ENCODE results near the gene LAPTM4A.

Gene LAPTM4A

DNA sequence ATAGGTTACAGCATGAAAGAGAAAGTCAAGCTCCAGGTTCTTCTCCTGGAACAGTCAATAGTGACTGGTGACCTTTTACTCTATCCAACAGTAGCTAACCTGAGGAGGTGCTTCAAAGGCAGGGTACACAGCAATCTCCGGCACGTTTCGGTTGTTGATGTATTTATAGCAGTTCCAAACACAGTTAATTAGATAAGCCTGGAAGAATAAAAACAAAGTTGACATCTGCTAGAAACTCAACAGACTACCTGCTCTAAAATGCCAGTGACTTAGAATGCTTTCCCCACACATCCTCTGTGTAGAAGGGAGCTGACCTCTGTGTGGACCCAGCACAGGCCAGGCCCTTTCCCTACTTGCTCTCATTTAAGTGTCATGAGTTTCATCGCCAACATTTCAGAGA is 17.2 kb downstream of the LAPTM4A start:
- H3K4me1 ChIP-seq, result no peaks in the 10 kb centered on the region; the same call in 1 of the 2 replicates
- H3K27me3 ChIP-seq (ENCODE audit: low read depth), result no peaks in the 10 kb centered on the region
- peaks cover 44% of the 10 kb centered on the region for H3K36me3 ChIP-seq (replicated peaks)
- no peak for DNase-seq (ENCODE audit: low spot score in 2 of 2)
- in situ Hi-C loops (cut with MboI; ENCODE audit: low sequenced_read_pairs), result no loop called here
- H3K9me3 ChIP-seq, result no peaks in the 10 kb centered on the region
- H3K4me3 ChIP-seq, result no peak overlapping the region

DNA sequence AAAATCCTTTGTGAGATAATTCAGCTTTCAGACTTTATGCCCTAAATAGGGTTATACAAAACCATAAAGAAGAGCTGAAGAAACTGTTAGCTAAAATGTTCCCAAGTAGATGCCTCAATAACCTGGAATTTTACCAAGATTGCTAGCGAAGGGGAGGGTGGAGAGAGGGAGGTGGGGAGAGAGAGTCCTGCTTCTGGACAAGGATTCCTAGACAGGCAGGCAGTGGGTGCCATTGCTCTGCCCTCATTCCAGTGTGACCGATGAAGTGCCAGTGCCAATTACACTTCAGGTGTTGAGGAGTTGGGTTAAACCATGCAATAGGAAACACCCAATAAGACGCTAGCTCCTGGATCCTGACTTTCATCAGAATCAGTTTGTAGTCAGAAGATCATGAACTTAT is 18.1 kb downstream of the LAPTM4A start:
- H3K36me3 ChIP-seq (replicated peaks), result peaks cover 40% of the 10 kb centered on the region
- in situ Hi-C loops (cut with MboI; ENCODE audit: low sequenced_read_pairs), result no loop called here
- no peaks in the 10 kb centered on the region for H3K27me3 ChIP-seq (ENCODE audit: low read depth)
- DNase-seq (ENCODE audit: low spot score in 2 of 2), result no peak
- H3K9me3 ChIP-seq, result no peaks in the 10 kb centered on the region
- no peaks in the 10 kb centered on the region; the same call in 1 of the 2 replicates for H3K4me1 ChIP-seq
- no peak overlapping the region for H3K4me3 ChIP-seq

DNA sequence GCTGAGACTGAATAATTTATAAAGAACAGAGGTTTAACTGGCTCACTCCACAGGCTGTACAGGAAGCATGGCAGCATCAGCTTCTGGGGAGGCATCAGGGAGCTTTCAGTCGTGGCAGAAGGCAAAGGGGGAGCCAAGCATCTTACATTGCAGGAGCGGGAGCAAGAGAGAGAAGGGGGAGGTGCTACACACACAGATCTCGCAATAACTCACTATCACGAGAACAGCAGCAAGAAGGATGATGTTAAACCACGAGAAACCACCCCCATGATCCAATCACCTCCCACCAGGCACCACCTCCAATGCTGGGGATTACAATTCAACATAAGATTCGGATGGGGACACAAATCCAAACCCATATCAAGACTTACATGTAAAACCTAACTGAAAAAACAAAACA is 21.2 kb downstream of the LAPTM4A start:
- Histone ChIP-seq H3K4me3 (no peak overlapping the region), H3K36me3 (replicated peaks) (peaks cover 26% of the 10 kb centered on the region), H3K27me3 (ENCODE audit: low read depth) (no peaks in the 10 kb centered on the region), H3K4me1 (no peaks in the 10 kb centered on the region; the same call in 1 of the 2 replicates), H3K9me3 (no peaks in the 10 kb centered on the region)
- DNase-seq (ENCODE audit: low spot score in 2 of 2), result no peak
- in situ Hi-C loops (cut with MboI; ENCODE audit: low sequenced_read_pairs), result no loop called here

DNA sequence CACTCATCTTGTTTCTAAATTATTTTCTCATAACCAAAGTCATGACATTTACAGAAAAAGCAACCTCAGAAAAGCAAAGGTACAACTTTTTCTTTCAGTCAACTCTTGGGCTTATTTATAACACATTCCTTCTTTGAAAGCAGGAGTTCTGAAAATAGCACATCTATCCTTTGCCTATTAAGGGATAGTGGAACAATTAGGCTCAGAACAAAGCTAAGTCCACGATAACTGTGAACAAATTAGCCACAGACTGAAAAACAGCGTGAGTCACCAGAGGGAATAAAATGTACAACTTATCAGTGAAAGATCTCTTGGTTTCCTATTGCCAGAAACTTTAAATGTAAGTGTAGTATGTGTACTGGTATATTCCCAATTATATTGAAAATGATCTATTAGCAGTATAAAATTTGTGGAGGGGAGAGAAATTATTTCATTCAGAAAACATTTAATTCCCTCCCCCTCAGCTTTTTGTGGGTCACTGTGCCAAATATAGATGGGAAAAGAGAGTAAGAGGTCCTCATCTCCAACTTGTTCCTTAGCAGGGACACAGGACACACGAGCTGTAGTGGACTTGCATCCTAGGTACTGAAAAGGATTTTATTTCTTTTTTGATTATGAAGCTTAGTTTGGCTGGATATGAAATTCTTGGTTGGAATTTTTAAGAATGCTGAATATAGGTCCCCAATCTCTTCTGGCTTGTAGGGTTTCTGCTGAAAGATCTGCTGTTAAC is 23.6 kb downstream of the LAPTM4A start:
- no peak for DNase-seq (ENCODE audit: low spot score in 2 of 2)
- peaks cover 11% of the 10 kb centered on the region for H3K36me3 ChIP-seq (replicated peaks)
- in situ Hi-C loops (cut with MboI; ENCODE audit: low sequenced_read_pairs), result no loop called here

DNA sequence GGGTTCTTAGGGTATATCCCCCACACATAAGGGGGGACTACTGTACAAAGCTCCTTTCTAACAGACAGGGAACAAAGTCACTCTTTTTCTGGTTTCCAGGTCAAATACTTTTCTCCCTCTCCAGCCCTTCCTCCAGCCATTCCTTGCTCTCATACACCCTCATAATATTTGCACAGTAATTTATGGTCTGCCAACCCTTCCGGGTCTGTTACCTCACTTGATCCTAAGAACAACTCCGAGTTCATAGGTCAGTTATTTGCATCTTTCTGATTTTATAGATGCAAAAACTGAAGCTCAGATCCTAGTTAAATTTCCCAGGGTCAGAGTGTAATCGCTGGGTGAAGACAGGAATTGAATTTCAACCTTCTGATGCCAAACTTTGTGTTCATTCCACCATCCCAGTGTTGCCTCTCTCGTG is 24.2 kb downstream of the LAPTM4A start:
- Histone ChIP-seq H3K36me3 (replicated peaks) (peaks cover 5% of the 10 kb centered on the region), H3K4me3 (no peak overlapping the region), H3K9me3 (no peaks in the 10 kb centered on the region), H3K4me1 (no peaks in the 10 kb centered on the region), H3K27me3 (ENCODE audit: low read depth) (no peaks in the 10 kb centered on the region)
- in situ Hi-C loops (cut with MboI; ENCODE audit: low sequenced_read_pairs), result no loop called here
- no peak for DNase-seq (ENCODE audit: low spot score in 2 of 2)

More for the DNA sequence above, 23.6 kb downstream of the LAPTM4A start:
- Histone ChIP-seq H3K4me1 (no peaks in the 10 kb centered on the region; the same call in 1 of the 2 replicates), H3K9me3 (no peaks in the 10 kb centered on the region), H3K4me3 (no peak overlapping the region), H3K27me3 (ENCODE audit: low read depth) (no peaks in the 10 kb centered on the region)

DNA sequence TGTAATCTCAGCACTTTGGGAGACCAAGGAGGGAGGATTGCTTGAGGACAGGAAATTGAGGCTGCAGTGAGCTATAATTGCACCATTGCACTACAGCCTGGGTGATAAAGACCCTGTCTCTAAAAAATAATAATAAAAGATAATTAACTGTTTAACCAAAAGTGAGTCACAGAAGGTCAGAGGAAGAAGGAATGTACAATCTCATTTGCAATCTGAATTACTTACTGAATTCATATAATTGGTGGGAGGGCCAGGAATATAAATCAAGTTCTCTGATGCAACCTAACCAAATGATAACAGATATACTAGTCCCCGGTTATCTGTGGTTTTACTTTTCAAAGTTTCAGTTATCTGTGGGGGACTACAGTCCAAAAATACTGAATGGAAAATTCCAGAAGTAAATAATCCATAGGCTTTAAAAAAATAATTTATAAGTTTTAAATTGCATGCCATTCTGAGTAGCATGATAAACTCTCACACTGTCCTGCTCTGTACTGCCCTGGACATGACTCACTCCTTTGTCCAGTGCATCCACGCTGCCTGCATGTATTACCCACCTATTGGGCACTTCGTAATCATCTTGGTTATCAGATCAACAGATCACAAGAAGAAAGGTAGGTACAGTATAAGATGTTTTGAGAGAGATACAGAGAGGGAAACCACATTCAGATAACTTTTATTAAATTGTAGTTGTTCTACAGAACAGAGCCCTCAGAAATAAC is 26.2 kb downstream of the LAPTM4A start:
- in situ Hi-C loops (cut with MboI; ENCODE audit: low sequenced_read_pairs), result no loop called here
- Histone ChIP-seq H3K27me3 (ENCODE audit: low read depth) (no peaks in the 10 kb centered on the region), H3K36me3 (replicated peaks) (peaks cover under 1% of the 10 kb centered on the region; the same call in 1 of the 2 replicates), H3K4me1 (no peaks in the 10 kb centered on the region), H3K9me3 (no peaks in the 10 kb centered on the region; the same call in 1 of the 2 replicates), H3K4me3 (no peak overlapping the region)
- DNase-seq (ENCODE audit: low spot score in 2 of 2), result no peak

DNA sequence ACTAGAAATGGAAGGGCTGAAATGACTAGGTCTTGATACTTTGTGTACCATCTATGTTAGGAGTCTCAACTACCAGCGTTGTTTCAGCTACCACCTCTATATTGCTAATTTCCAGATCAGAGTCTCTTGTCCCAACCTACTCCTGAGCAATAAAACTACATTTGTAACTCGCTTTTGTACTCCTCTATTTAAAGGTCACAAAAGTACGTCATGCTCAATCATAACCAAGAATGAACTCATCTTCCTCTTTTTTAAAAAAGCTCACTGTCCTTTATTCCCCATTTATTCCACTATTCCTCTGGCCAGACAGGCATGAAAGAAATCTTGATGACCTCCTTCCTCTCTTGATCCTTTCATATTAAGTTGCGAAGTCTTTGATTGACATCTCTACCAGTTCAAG is 27.7 kb downstream of the LAPTM4A start:
- Histone ChIP-seq H3K9me3 (no peaks in the 10 kb centered on the region; the same call in 1 of the 2 replicates), H3K4me3 (no peak overlapping the region), H3K4me1 (no peaks in the 10 kb centered on the region), H3K36me3 (replicated peaks) (no peaks in the 10 kb centered on the region), H3K27me3 (ENCODE audit: low read depth) (no peaks in the 10 kb centered on the region)
- DNase-seq (ENCODE audit: low spot score in 2 of 2), result no peak
- in situ Hi-C loops (cut with MboI; ENCODE audit: low sequenced_read_pairs), result no loop called here

DNA sequence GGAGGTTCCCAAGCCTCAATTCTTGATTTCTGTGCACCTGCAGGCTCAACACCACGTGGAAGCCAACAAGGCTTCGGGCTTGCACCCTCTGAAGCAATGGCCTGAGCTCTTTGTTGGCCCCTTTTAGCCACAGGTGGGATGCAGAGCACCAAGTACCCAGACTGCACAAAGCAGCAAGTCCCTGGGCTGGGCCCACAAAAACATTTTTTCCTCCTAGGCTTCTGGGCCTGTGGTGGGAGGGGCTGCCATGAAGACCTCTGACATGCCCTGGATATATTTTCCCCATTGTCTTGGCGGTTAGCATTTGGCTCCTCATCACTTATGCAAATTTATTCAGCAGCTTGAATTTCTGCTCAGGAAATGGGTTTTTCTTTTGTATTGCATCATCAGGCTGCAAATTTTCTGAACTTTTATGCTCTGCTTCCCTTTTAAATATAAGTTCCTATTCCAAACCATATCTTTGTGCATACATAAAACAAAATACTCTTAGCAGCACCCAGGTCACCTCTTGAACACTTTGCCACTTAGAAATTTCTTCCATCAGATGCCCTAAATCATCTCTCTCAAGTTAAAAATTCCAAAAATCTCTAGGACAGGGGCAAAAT is 29.9 kb downstream of the LAPTM4A start:
- Histone ChIP-seq H3K4me3 (no peak overlapping the region), H3K4me1 (no peaks in the 10 kb centered on the region), H3K36me3 (replicated peaks) (no peaks in the 10 kb centered on the region), H3K27me3 (ENCODE audit: low read depth) (no peaks in the 10 kb centered on the region), H3K9me3 (no peaks in the 10 kb centered on the region; the same call in 1 of the 2 replicates)
- in situ Hi-C loops (cut with MboI; ENCODE audit: low sequenced_read_pairs), result no loop called here
- no peak for DNase-seq (ENCODE audit: low spot score in 2 of 2)

DNA sequence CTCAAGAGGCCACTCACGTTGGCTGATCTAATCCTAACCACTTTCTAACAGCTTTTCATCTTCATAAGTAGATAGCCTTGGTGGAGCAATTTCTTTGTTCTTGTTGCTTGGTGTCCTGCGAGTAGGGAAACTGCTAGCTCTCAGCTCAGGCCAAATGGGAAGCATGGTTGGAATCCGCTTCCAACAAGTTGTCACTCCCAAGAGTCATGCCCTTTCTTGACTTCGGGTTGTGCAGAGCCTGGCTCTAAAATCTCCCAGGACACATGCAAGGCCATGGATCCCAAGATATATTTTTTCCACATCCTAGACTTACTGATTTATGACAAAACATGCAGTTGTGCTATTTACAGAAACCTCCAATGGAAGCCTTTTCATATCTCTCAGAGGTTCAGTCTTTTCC is 31.7 kb downstream of the LAPTM4A start:
- no peak for DNase-seq (ENCODE audit: low spot score in 2 of 2)
- Histone ChIP-seq H3K36me3 (replicated peaks) (no peaks in the 10 kb centered on the region), H3K9me3 (no peaks in the 10 kb centered on the region; the same call in 1 of the 2 replicates), H3K4me1 (no peaks in the 10 kb centered on the region), H3K27me3 (ENCODE audit: low read depth) (no peaks in the 10 kb centered on the region), H3K4me3 (no peak overlapping the region)
- in situ Hi-C loops (cut with MboI; ENCODE audit: low sequenced_read_pairs), result no loop called here

DNA sequence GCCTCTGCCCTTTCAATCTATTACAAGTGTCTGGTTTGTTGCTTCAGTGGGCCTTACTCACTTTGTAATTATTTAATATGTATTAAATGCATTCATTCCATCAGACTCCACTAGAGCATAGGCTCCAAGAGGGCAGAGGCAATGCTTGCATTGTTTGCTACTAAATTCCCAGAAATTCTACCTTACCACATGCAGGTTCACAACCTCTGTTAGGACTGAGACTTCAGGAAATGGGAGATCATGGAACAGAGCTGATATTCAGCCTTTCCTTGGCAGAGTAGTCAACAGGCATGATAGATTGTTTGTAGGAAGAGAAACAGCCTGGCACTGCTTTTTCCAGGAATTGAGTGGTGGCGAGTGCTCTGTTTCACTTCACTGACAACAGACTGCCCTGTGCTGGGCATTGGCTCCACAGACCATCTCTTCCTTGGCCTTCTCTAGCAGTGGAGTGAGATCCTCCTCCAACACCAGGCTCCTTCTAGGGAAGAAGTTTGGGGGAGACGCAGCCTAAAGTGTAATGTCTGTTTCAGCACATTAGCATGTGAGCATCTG is 32.8 kb downstream of the LAPTM4A start:
- in situ Hi-C loops (cut with MboI; ENCODE audit: low sequenced_read_pairs), result no loop called here
- Histone ChIP-seq H3K27me3 (ENCODE audit: low read depth) (no peaks in the 10 kb centered on the region), H3K4me1 (no peaks in the 10 kb centered on the region), H3K36me3 (replicated peaks) (no peaks in the 10 kb centered on the region), H3K9me3 (no peaks in the 10 kb centered on the region; the same call in 1 of the 2 replicates), H3K4me3 (no peak overlapping the region)
- DNase-seq (ENCODE audit: low spot score in 2 of 2), result no peak

DNA sequence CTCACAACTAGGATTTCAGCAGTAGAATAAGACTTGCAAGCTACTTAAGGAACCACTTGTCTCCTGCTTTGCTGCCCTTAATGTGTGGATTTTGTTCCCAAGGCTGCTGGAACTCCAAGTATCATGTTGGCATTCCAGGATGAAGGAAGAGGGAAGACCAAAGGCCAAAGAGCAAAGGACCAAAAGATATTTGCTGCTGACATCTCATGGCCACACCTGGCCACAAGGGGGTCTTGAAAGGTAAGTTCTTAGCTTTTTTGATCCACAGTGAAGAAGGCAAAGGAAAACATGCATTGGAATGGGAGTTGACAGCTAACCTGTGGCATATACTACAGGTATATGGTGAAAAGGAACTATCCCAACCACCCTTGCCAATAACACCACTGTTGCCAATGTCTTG is 35.1 kb downstream of the LAPTM4A start:
- Histone ChIP-seq H3K9me3 (no peaks in the 10 kb centered on the region; the same call in 1 of the 2 replicates), H3K4me1 (no peaks in the 10 kb centered on the region), H3K27me3 (ENCODE audit: low read depth) (peaks cover 2% of the 10 kb centered on the region; the same call in 1 of the 2 replicates), H3K36me3 (replicated peaks) (no peaks in the 10 kb centered on the region), H3K4me3 (no peak overlapping the region)
- DNase-seq (ENCODE audit: low spot score in 2 of 2), result no peak
- in situ Hi-C loops (cut with MboI; ENCODE audit: low sequenced_read_pairs), result no loop called here

DNA sequence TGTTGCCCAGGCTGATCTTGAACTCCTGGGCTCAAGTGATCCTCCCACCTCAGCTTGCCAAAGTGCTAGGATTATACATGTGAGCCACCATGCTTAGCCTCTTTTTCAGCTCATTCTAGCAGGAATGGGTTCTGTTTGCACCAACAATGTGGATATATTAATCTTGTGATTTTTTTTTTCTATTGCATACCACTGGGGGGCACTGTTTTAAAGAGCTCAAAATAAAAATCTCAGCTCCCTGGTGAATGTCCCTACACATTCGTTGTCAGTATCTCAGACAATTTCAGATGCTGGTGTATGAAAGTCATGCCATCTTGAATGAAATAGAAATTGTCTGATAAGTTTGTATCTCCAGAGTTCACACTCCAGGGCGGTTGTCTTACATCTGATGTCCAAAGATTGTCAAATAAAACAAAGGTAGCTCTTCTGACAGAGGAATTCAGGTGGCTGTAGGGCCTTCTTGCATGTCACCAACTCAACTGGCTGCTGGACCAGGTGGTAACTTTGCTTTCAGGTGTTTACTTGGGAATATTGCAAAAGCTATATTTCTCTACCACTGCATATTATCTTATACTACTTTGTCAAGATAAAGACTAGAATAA is 35.8 kb downstream of the LAPTM4A start:
- no peaks in the 10 kb centered on the region for H3K9me3 ChIP-seq
- no peak overlapping the region for H3K4me3 ChIP-seq
- H3K4me1 ChIP-seq, result no peaks in the 10 kb centered on the region
- in situ Hi-C loops (cut with MboI; ENCODE audit: low sequenced_read_pairs), result no loop called here
- H3K36me3 ChIP-seq (replicated peaks), result no peaks in the 10 kb centered on the region
- DNase-seq (ENCODE audit: low spot score in 2 of 2), result peak; percentile 16 to 50
- H3K27me3 ChIP-seq (ENCODE audit: low read depth), result peaks cover 2% of the 10 kb centered on the region; the same call in 1 of the 2 replicates

DNA sequence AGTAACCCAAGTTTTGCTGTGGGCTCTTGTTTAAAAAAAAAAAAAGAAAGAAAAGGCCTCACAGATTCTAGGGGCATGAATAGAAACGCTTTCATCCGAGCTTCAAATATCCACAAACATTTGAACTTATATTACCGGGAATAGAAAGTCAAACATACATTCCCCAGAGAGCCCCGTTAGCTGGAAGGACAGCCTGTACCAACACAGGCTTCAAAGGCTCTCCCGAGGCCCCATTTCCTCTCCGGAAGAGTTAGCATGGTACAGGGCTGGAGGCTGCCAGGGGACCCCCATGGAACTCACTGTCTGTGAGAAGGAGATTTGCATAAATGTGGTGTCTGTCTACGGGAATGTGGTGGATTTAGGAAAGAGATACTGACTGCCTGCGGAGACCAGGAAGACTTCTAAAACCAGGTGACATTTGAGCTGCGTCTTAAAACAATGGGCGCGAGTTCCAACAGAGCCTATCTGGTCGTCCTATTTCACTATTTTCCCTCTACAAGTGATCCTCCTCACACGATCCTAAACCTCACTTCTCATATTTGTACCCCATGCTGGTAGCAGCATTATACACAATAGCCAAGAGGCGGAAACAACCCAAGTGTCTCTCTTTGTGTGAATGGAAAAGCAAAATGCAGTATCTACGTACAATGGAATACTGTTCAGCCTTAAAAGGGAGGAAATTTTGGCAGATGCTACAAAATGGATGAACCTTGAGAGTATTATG is 38.1 kb downstream of the LAPTM4A start:
- no peaks in the 10 kb centered on the region for H3K4me1 ChIP-seq
- in situ Hi-C loops (cut with MboI; ENCODE audit: low sequenced_read_pairs), result no loop called here
- DNase-seq (ENCODE audit: low spot score in 2 of 2), result no peak

More for the DNA sequence above, 38.1 kb downstream of the LAPTM4A start:
- no peaks in the 10 kb centered on the region for H3K9me3 ChIP-seq
- H3K36me3 ChIP-seq (replicated peaks), result no peaks in the 10 kb centered on the region
- H3K4me3 ChIP-seq, result no peak overlapping the region
- H3K27me3 ChIP-seq (ENCODE audit: low read depth), result peaks cover 2% of the 10 kb centered on the region
